CD8-positive, alpha-beta memory T cell (primary cell): ENCODE measurements around the gene ZP3. TPM values are rescaled to one million over a fixed set of nuclear protein-coding genes. Genes with fewer than 3 reads are reported as not detected.
"Not testable (repeated sequence)": the region's sequence is repeated elsewhere in the genome, so short reads cannot be mapped to it uniquely, and the experiment has no call there.

ENCODE experiments used
- CTCF ChIA-PET: fragments of 350-600 bp; sonication (Branson Sonifier 250); formaldehyde crosslinking; loops from one replicate; lab custom pipeline; 2021; ENCODE audit warnings: antibody characterized with exemption; lab: Charles Lee
- POLR2A ChIA-PET: fragments of 350-600 bp; sonication (Branson Sonifier 250); formaldehyde crosslinking; loops from one replicate; lab custom pipeline; 2021; ENCODE audit warnings: antibody characterized with exemption; lab: Charles Lee
- DNase-seq, 5 donors: peaks; one replicate each; pipeline versions ENCODE4 v3.0.0 to v3.0.0-alpha.2; 2020 to 2022; ENCODE audit warnings: mixed read lengths in 1 of 5
- H3K27ac ChIP-seq: one replicate; pipeline ENCODE4 v1.7.0; 2013; ENCODE audit warnings: low read depth, mild to moderate bottlenecking, low read length, moderate library complexity
- H3K27me3 ChIP-seq: 2 replicates; pipeline ENCODE4 v1.7.0; 2013; ENCODE audit warnings: low read length, mild to moderate bottlenecking; ENCODE audit not compliant: insufficient read depth, poor library complexity, severe bottlenecking
- H3K36me3 ChIP-seq: 2 replicates; pipeline ENCODE4 v1.7.0; 2013; ENCODE audit warnings: mild to moderate bottlenecking, low read length, moderate library complexity; ENCODE audit not compliant: insufficient read depth
- H3K4me1 ChIP-seq: 2 replicates; pipeline ENCODE4 v1.7.0; 2013; ENCODE audit warnings: mild to moderate bottlenecking, low read length, moderate library complexity; ENCODE audit not compliant: insufficient read depth
- H3K4me3 ChIP-seq: 2 replicates; pipeline ENCODE4 v1.7.0; 2013; ENCODE audit warnings: mild to moderate bottlenecking, low read length
- H3K9me3 ChIP-seq: 2 replicates; pipeline ENCODE4 v1.7.0; 2013; ENCODE audit warnings: mild to moderate bottlenecking, low read length
- H3K27ac Mint-ChIP-seq, 8 donors: one replicate each; pipeline ENCODE4 v1.8.0; 2020 to 2021; ENCODE audit warnings: mixed read lengths in 8 of 8, mild to moderate bottlenecking in 6 of 8, inconsistent platforms in 3 of 8, moderate library complexity in 3 of 8
- H3K27me3 Mint-ChIP-seq, 2 donors: one replicate each; pipeline ENCODE4 v1.8.0; 2020 to 2021; ENCODE audit warnings: mixed read lengths in 2 of 2, mild to moderate bottlenecking in 1 of 2, moderate library complexity in 1 of 2
- H3K36me3 Mint-ChIP-seq, 3 donors: one replicate each; pipeline ENCODE4 v1.8.0; 2020 to 2021; ENCODE audit warnings: mixed read lengths in 3 of 3, inconsistent platforms in 1 of 3, mild to moderate bottlenecking in 1 of 3
- H3K4me1 Mint-ChIP-seq, 3 donors: one replicate each; pipeline ENCODE4 v1.8.0; 2020 to 2021; ENCODE audit warnings: mixed read lengths in 3 of 3, inconsistent platforms in 1 of 3, mild to moderate bottlenecking in 1 of 3
- H3K4me3 Mint-ChIP-seq, 7 donors: one replicate each; pipeline ENCODE4 v1.8.0; 2020 to 2021; ENCODE audit warnings: mixed read lengths in 7 of 7, mild to moderate bottlenecking in 6 of 7, moderate library complexity in 4 of 7, inconsistent platforms in 2 of 7
- H3K9me3 Mint-ChIP-seq, 5 donors: one replicate each; pipeline ENCODE4 v1.8.0; 2020 to 2022; ENCODE audit warnings: mixed read lengths in 5 of 5, mild to moderate bottlenecking in 3 of 5, moderate library complexity in 2 of 5, inconsistent platforms in 1 of 5
- polyA plus RNA-seq: library from polyadenylated mRNA; unstranded; fragments of 300-500 nt; fragmentation: Illumina TruSeq; gene quantifications from one replicate; pipeline ENCODE4 v1.2.3, GENCODE V29; 2021
- total RNA-seq, 2 experiments: library from RNA; stranded (reverse); gene quantifications; one replicate each; pipeline ENCODE4 v1.2.3, GENCODE V29; 2021

The ZP3 gene
- total and polyA plus RNA-seq, 3 experiments from 2014 or later, result 1.6 to 2.2 (median 1.6) TPM

- H3K9me3 Mint-ChIP-seq, H3K27ac Mint-ChIP-seq, H3K36me3 Mint-ChIP-seq, H3K4me1 Mint-ChIP-seq, H3K4me1 ChIP-seq, POLR2A ChIA-PET, DNase-seq, H3K4me3 ChIP-seq, H3K27me3 ChIP-seq, H3K9me3 ChIP-seq, H3K27ac ChIP-seq, H3K36me3 ChIP-seq, H3K27me3 Mint-ChIP-seq, CTCF ChIA-PET, H3K4me3 Mint-ChIP-seq: not testable (repeated sequence)
Measured at GRCh38 chr7:76487969-76488368, 63.2 kb downstream of the ZP3 start.

Other genes starting within 250 kb of the ZP3 start
- not detected for gene SRRM3, start 223.1 kb upstream of the ZP3 start, total RNA-seq
- gene SRRM3, start 223.1 kb upstream of the ZP3 start, polyA plus RNA-seq, result not detected
- gene HSPB1, start 122.3 kb upstream of the ZP3 start, total RNA-seq, result 10 to 100 TPM; 80.7 to 84.1 TPM
- 74.7 TPM for gene HSPB1, start 122.3 kb upstream of the ZP3 start, polyA plus RNA-seq
- 100 to 1,000 TPM; 149 to 151 TPM for gene YWHAG, start 66.0 kb upstream of the ZP3 start, total RNA-seq
- 2.1 TPM for gene YWHAG, start 66.0 kb upstream of the ZP3 start, polyA plus RNA-seq
- under 1 TPM; 0.35 to 0.55 TPM for gene SSC4D, start 15.3 kb upstream of the ZP3 start, total RNA-seq
- 0.17 TPM for gene SSC4D, start 15.3 kb upstream of the ZP3 start, polyA plus RNA-seq
- gene DTX2, start 36.8 kb downstream of the ZP3 start, total RNA-seq, result 10 to 100 TPM; 17.9 to 23.4 TPM
- 15.7 TPM for gene DTX2, start 36.8 kb downstream of the ZP3 start, polyA plus RNA-seq
- under 1 TPM in 1 of 2 experiments, not detected in 1; 0.42 TPM for gene UPK3B, start 85.6 kb downstream of the ZP3 start, total RNA-seq
- 0.16 TPM for gene UPK3B, start 85.6 kb downstream of the ZP3 start, polyA plus RNA-seq
- under 1 TPM; 0.20 to 0.42 TPM for gene SPDYE16, start 118.3 kb downstream of the ZP3 start, total RNA-seq
- gene SPDYE16, start 118.3 kb downstream of the ZP3 start, polyA plus RNA-seq, result 0.13 TPM
- 10 to 100 TPM; 19.0 to 19.2 TPM for gene POMZP3, start 202.3 kb downstream of the ZP3 start, total RNA-seq
- gene POMZP3, start 202.3 kb downstream of the ZP3 start, polyA plus RNA-seq, result 10.6 TPM